GM12878 (cell line): ENCODE results near the gene CDCA7L. TPM values are rescaled to one million over a fixed set of nuclear protein-coding genes. Genes with fewer than 3 reads are reported as not detected.

ENCODE experiments used
- CBX5 ChIP-seq: sonication (generic); IDR thresholded peaks from 2 replicates; pipeline ENCODE4 v1.6.1; 2016; ENCODE audit warnings: low read depth, moderate library complexity, mild to moderate bottlenecking, inconsistent platforms
- CEBPB ChIP-seq, 2 experiments: fragments of 150-350 bp in 1 of 2; IDR thresholded peaks; 2 replicates each; pipeline ENCODE4 v1.6.1; 2012 to 2014; ENCODE audit warnings: low read depth in 2 of 2, low read length in 2 of 2, borderline replicate concordance in 1 of 2, inconsistent platforms in 1 of 2
- CTCF ChIP-seq, 3 experiments: IDR thresholded peaks in 2 of 3; conservative IDR thresholded peaks in 1 of 3; 2 replicates each; pipeline ENCODE4 v1.5.1; 2011; ENCODE audit warnings: low read depth in 3 of 3, low read length in 3 of 3, mild to moderate bottlenecking in 3 of 3, control low read depth in 2 of 3, moderate library complexity in 2 of 3, inconsistent platforms in 1 of 3, mixed read lengths in 1 of 3; ENCODE audit not compliant: control insufficient read depth in 2 of 3, insufficient read depth in 1 of 3; ENCODE audit errors: extremely low read depth in 1 of 3
- FOXM1 ChIP-seq: IDR thresholded peaks from 2 replicates; pipeline ENCODE4 v1.6.1; 2012; ENCODE audit warnings: low read depth, mild to moderate bottlenecking, inconsistent platforms, low read length, moderate library complexity
- GATAD2B ChIP-seq: fragments of 450-650 bp; conservative IDR thresholded peaks from 2 replicates; pipeline ENCODE4 v1.6.1; 2017; ENCODE audit warnings: low read depth, mild to moderate bottlenecking, moderate library complexity
- MEF2A ChIP-seq: IDR thresholded peaks from 2 replicates; pipeline ENCODE4 v1.6.1; 2011; ENCODE audit warnings: low read depth, mild to moderate bottlenecking, low read length, moderate library complexity; ENCODE audit not compliant: insufficient read depth
- PAX5 ChIP-seq: IDR thresholded peaks from 2 replicates; pipeline ENCODE4 v1.6.1; 2011; ENCODE audit warnings: low read depth, low read length, borderline replicate concordance
- ZNF384 ChIP-seq: IDR thresholded peaks from 2 replicates; pipeline ENCODE4 v1.6.1; 2012; ENCODE audit warnings: low read depth, mild to moderate bottlenecking, low read length, improper control_type of control experiment, borderline replicate concordance
- ZNF687 ChIP-seq: fragments of 450-650 bp; IDR thresholded peaks from 2 replicates; pipeline ENCODE4 v1.6.1; 2017; ENCODE audit warnings: mild to moderate bottlenecking, moderate library complexity
- ZZZ3 ChIP-seq: IDR thresholded peaks from 2 replicates; pipeline ENCODE4 v1.6.1; 2011; ENCODE audit warnings: low read depth; ENCODE audit not compliant: control insufficient read depth, insufficient read length
- polyA plus RNA-seq, 11 experiments: library from polyadenylated mRNA; depleted of rRNA in 4 of 11; unstranded in 6 of 11; stranded (reverse) in 5 of 11; fragments of >200 nt; fragmentation: Nextera tagmentation in 4 of 11; fragmentation: Illumina TruSeq in 1 of 11; extraction: Ambion mirVana in 4 of 11; extraction: Trizol in 1 of 11; gene quantifications; 1 replicate in 1 of 11; 2 replicates in 10 of 11; pipeline versions ENCODE4 v1.2.1 to v1.2.3, GENCODE V29; 2011 to 2016; ENCODE audit warnings: inconsistent platforms in 2 of 11, missing spikeins in 2 of 11, low read depth in 1 of 11
- total RNA-seq, 4 experiments: library from RNA; depleted of rRNA in 3 of 4; stranded (reverse); fragments of >200 nt in 3 of 4; fragmentation: Illumina TruSeq in 1 of 4; extraction: Trizol in 1 of 4; gene quantifications; 2 replicates each; pipeline versions ENCODE4 v1.2.1 to v1.2.3, GENCODE V29; 2013 to 2021

CDCA7L gene
- total and polyA plus RNA-seq, 10 of the 15 experiments (the other 5 are each of a cell fraction or from before 2014, with no cell fraction given) = 30.3 to 92.2 (median 68.5) TPM

- TF ChIP-seq ZNF687 (no peak), GATAD2B (no peak), CBX5 (0 out of 2 replicates have a peak, but pooled peaks have one; percentile 1), PAX5 (0 out of 2 replicates have a peak, but pooled peaks have one; percentile 90), ZNF384 (peak; percentile 91), MEF2A (no peak), FOXM1 (no peak), CTCF (IDR thresholded peaks at IDR 0.05 in 2 of 3, conservative IDR thresholded peaks at IDR 0.05 in 1 of 3; ENCODE audit: control insufficient read depth in 2 of 3, extremely low read depth in 1 of 3, insufficient read depth in 1 of 3, low read depth in 3 of 3, low read length in 3 of 3) (no peak), ZZZ3 (no peak), CEBPB (IDR thresholded peaks at IDR 0.05; ENCODE audit: borderline replicate concordance in 1 of 2, low read depth in 2 of 2, low read length in 2 of 2) (no peak; a peak in 1 of 4 replicates)
Observed at GRCh38 chr7:21939858-21940372, 5.8 kb downstream of the CDCA7L start (continued).
